HFF-Myc (cell line): ENCODE measurements around the gene PDE11A.

Source experiments
- DNase-seq: peaks from one replicate; pipeline ENCODE4 v3.0.0-alpha.2; 2011; ENCODE audit warnings: low read depth; ENCODE audit errors: extremely low read depth
- H3K4me3 ChIP-seq: replicated peaks from 2 replicates; pipeline ENCODE4 v1.5.1; 2011; ENCODE audit warnings: low read depth, mild to moderate bottlenecking, control low read depth, low read length
- CTCF ChIP-seq: IDR thresholded peaks from 2 replicates; pipeline ENCODE4 v1.5.1; 2012; ENCODE audit warnings: mild to moderate bottlenecking, low read depth, low read length, control low read depth; ENCODE audit errors: missing control alignments

PDE11A gene

GRCh38 chr2:177705511-177706173 is 366.9 kb downstream of the PDE11A start:
- no peak overlapping the region for H3K4me3 ChIP-seq
- DNase-seq: no peak
- TF ChIP-seq CTCF: no peak

- H3K4me3 ChIP-seq: no peak overlapping the region
- no peak for DNase-seq
- TF ChIP-seq CTCF: no peak
Observed at GRCh38 chr2:177703159-177703558, 369.4 kb downstream of the PDE11A start.

GRCh38 chr2:177698281-177698680 is 374.3 kb downstream of the PDE11A start:
- DNase-seq: no peak
- TF ChIP-seq CTCF: no peak
- H3K4me3 ChIP-seq: no peak overlapping the region

GRCh38 chr2:177694348-177694747 is 378.2 kb downstream of the PDE11A start:
- TF ChIP-seq CTCF: no peak
- no peak overlapping the region for H3K4me3 ChIP-seq
- no peak for DNase-seq

GRCh38 chr2:177693658-177694339 is 378.8 kb downstream of the PDE11A start:
- no peak for TF ChIP-seq CTCF
- H3K4me3 ChIP-seq: no peak overlapping the region
- DNase-seq: no peak

- DNase-seq: no peak
- no peak overlapping the region for H3K4me3 ChIP-seq
- no peak for TF ChIP-seq CTCF
Observed at GRCh38 chr2:177692783-177693269, 379.8 kb downstream of the PDE11A start.
